GM19395 (cell line): Measurements from ENCODE around the gene CCDC124.

Source experiments
- ATAC-seq: cut with Tn5 transposase; IDR thresholded peaks from one replicate; pipeline ENCODE4 v1.9.1; 2021; ENCODE audit warnings: mild to moderate bottlenecking, moderate library complexity; ENCODE audit not compliant: unreplicated experiment

The CCDC124 gene

GRCh38 chr19:17933414-17934129, 757 bp downstream of the CCDC124 start:
- ATAC-seq: no peak

- no peak for ATAC-seq
Observed at GRCh38 chr19:17936379-17936778, 3.6 kb downstream of the CCDC124 start.

GRCh38 chr19:17937371-17937900, 4.6 kb downstream of the CCDC124 start:
- no peak for ATAC-seq

- no peak for ATAC-seq
Observed at GRCh38 chr19:17938092-17938845, 5.5 kb downstream of the CCDC124 start.

- ATAC-seq: no peak
Observed at GRCh38 chr19:17942181-17942580, 9.4 kb downstream of the CCDC124 start.

- no peak for ATAC-seq
Observed at GRCh38 chr19:17942582-17943273, 9.9 kb downstream of the CCDC124 start.

- no peak for ATAC-seq
Observed at GRCh38 chr19:17943274-17944221, 10.7 kb downstream of the CCDC124 start.

- no peak for ATAC-seq
Observed at GRCh38 chr19:17944301-17944700, 11.5 kb downstream of the CCDC124 start.

GRCh38 chr19:17946965-17947784, 14.4 kb downstream of the CCDC124 start:
- ATAC-seq: peak; percentile 36

- ATAC-seq: peak; percentile 52
Observed at GRCh38 chr19:17947815-17948513, 15.1 kb downstream of the CCDC124 start.

- ATAC-seq: no peak
Observed at GRCh38 chr19:17948514-17948900, 15.7 kb downstream of the CCDC124 start.

GRCh38 chr19:17948931-17949930, 16.4 kb downstream of the CCDC124 start:
- ATAC-seq: no peak

GRCh38 chr19:17949956-17950309, 17.1 kb downstream of the CCDC124 start:
- ATAC-seq: no peak

GRCh38 chr19:17950310-17951156, 17.7 kb downstream of the CCDC124 start:
- no peak for ATAC-seq

GRCh38 chr19:17951157-17951989, 18.6 kb downstream of the CCDC124 start:
- no peak for ATAC-seq
